HepG2 (cell line): ENCODE results near the gene SCAPER. TPM values are rescaled to one million over a fixed set of nuclear protein-coding genes. Genes with fewer than 3 reads are reported as not detected.

Experiments
- ARHGAP35 ChIP-seq: sonication (generic); formaldehyde crosslinking; IDR thresholded peaks from 2 replicates; pipeline ENCODE4 v1.9.0; 2022; ENCODE audit warnings: mild to moderate bottlenecking, inconsistent platforms, moderate library complexity, missing genetic modification reagents, borderline replicate concordance
- CERS6 ChIP-seq: sonication (generic); formaldehyde crosslinking; IDR thresholded peaks from 2 replicates; pipeline ENCODE4 v1.5.0; 2020; ENCODE audit warnings: missing genetic modification reagents
- HMG20B ChIP-seq: conservative IDR thresholded peaks from 2 replicates; pipeline ENCODE4 v1.6.1; 2016; ENCODE audit warnings: missing genetic modification reagents, missing compliant biosample characterization
- KDM4B ChIP-seq: sonication (generic); formaldehyde crosslinking; IDR thresholded peaks from 2 replicates; pipeline ENCODE4 v1.4.0; 2020; ENCODE audit warnings: missing genetic modification reagents
- MAX ChIP-seq: IDR thresholded peaks from 2 replicates; pipeline ENCODE4 v1.6.1; 2012; ENCODE audit warnings: inconsistent platforms
- MED1 ChIP-seq: sonication (generic); formaldehyde crosslinking; IDR thresholded peaks from 2 replicates; pipeline ENCODE4 v1.4.0; 2020; ENCODE audit warnings: missing genetic modification reagents
- PRDM4 ChIP-seq: sonication (generic); formaldehyde crosslinking; IDR thresholded peaks from 2 replicates; pipeline ENCODE4 v1.9.0; 2021; ENCODE audit warnings: missing genetic modification reagents, borderline replicate concordance
- RFX1 ChIP-seq: fragments of 450-650 bp; IDR thresholded peaks from 2 replicates; pipeline ENCODE4 v1.6.1; 2017
- RFX3 ChIP-seq: IDR thresholded peaks from 2 replicates; pipeline ENCODE4 v1.6.1; 2016; ENCODE audit warnings: missing biosample characterization, missing genetic modification reagents
- RFXANK ChIP-seq: IDR thresholded peaks from 2 replicates; pipeline ENCODE4 v1.6.1; 2016
- TCF7L2 ChIP-seq: IDR thresholded peaks from 2 replicates; pipeline ENCODE4 v1.6.1; 2011; ENCODE audit warnings: mild to moderate bottlenecking, low read depth, low read length, moderate library complexity
- ZNF24 ChIP-seq: fragments of 450-650 bp; IDR thresholded peaks from 2 replicates; pipeline ENCODE4 v1.6.1; 2017; ENCODE audit warnings: antibody characterized with exemption, mild to moderate bottlenecking
- ZNF253 ChIP-seq: sonication (generic); formaldehyde crosslinking; IDR thresholded peaks from 2 replicates; pipeline ENCODE4 v1.8.0; 2022; ENCODE audit warnings: mild to moderate bottlenecking, missing genetic modification reagents, borderline replicate concordance
- ZNF263 ChIP-seq: sonication (generic); formaldehyde crosslinking; IDR thresholded peaks from 2 replicates; pipeline ENCODE4 v1.4.0; 2020; ENCODE audit warnings: missing genetic modification reagents
- ZNF275 ChIP-seq: sonication (generic); formaldehyde crosslinking; IDR thresholded peaks from 2 replicates; pipeline ENCODE4 v1.8.0; 2022; ENCODE audit warnings: missing genetic modification reagents, mild to moderate bottlenecking, inconsistent platforms, borderline replicate concordance
- ZNF292 ChIP-seq: sonication (generic); formaldehyde crosslinking; IDR thresholded peaks from 2 replicates; pipeline ENCODE4 v1.8.1; 2022; ENCODE audit warnings: mild to moderate bottlenecking, low read depth, missing genetic modification reagents, borderline replicate concordance
- ZNF335 ChIP-seq: sonication (generic); formaldehyde crosslinking; IDR thresholded peaks from 2 replicates; pipeline ENCODE4 v1.4.0; 2020; ENCODE audit warnings: missing genetic modification reagents
- ZNF570 ChIP-seq: sonication (generic); formaldehyde crosslinking; IDR thresholded peaks from 2 replicates; pipeline ENCODE4 v1.4.0; 2020; ENCODE audit warnings: mild to moderate bottlenecking, missing genetic modification reagents, borderline replicate concordance
- ZSCAN29 ChIP-seq: sonication (generic); formaldehyde crosslinking; conservative IDR thresholded peaks from 2 replicates; pipeline ENCODE4 v1.4.0; 2020; ENCODE audit warnings: mild to moderate bottlenecking, missing genetic modification reagents
- polyA plus RNA-seq, 8 experiments: library from polyadenylated mRNA; depleted of rRNA in 3 of 8; stranded (reverse) in 7 of 8; unstranded in 1 of 8; fragments of >200 nt; fragmentation: Illumina TruSeq in 4 of 8; extraction: Trizol in 4 of 8; gene quantifications; 2 replicates each; pipeline versions ENCODE4 v1.2.1 to v1.2.3, GENCODE V29; 2011 to 2016; ENCODE audit warnings: low read depth in 4 of 8, missing spikeins in 1 of 8, mixed read lengths in 1 of 8; ENCODE audit not compliant: insufficient read depth in 1 of 8
- total RNA-seq, 5 experiments: library from RNA; depleted of rRNA; stranded (reverse); fragments of >200 nt; fragmentation: Illumina TruSeq; extraction: Trizol; gene quantifications; 2 replicates each; pipeline ENCODE4 v1.2.3, GENCODE V29; 2016; ENCODE audit warnings: low read depth in 1 of 5
- TF ChIP-seq, protein P1 (sequence below): IDR thresholded peaks from 2 replicates; pipeline ENCODE4 v1.6.1; 2016; ENCODE audit warnings: missing genetic modification reagents, missing compliant biosample characterization
- TF ChIP-seq, protein P2 (sequence below): sonication (generic); formaldehyde crosslinking; IDR thresholded peaks from 2 replicates; pipeline ENCODE4 v1.5.0; 2020; ENCODE audit warnings: missing genetic modification reagents

SCAPER gene
- total and polyA plus RNA-seq, 2 of the 13 experiments (the other 11 are each of a cell fraction or from before 2014, with no cell fraction given), result 4.3 to 10.5 TPM

- no peak for TF ChIP-seq ZNF263 (CRISPR knock-in tag)
- no peak for TF ChIP-seq PRDM4
- TF ChIP-seq, protein P1, sequence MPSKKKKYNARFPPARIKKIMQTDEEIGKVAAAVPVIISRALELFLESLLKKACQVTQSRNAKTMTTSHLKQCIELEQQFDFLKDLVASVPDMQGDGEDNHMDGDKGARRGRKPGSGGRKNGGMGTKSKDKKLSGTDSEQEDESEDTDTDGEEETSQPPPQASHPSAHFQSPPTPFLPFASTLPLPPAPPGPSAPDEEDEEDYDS, result peak; percentile 90
- TF ChIP-seq ARHGAP35 (CRISPR knock-in tag), result peak; percentile 87; the same call in 1 of the 2 replicates
- no peak for TF ChIP-seq TCF7L2
- TF ChIP-seq CERS6, result no peak
- TF ChIP-seq ZSCAN29, result no peak
- TF ChIP-seq ZNF570, result no peak
- peak; percentile 69 for TF ChIP-seq MED1 (CRISPR knock-in tag)
- no peak for TF ChIP-seq RFX3
- peak; percentile 80; the same call in 1 of the 2 replicates for TF ChIP-seq KDM4B (CRISPR knock-in tag)
- no peak for TF ChIP-seq RFX1
- peak; percentile 85; the same call in 1 of the 2 replicates for TF ChIP-seq ZNF275 (CRISPR knock-in tag)
- TF ChIP-seq RFXANK, result peak; percentile 86; the same call in 1 of the 2 replicates
- TF ChIP-seq, protein P2, sequence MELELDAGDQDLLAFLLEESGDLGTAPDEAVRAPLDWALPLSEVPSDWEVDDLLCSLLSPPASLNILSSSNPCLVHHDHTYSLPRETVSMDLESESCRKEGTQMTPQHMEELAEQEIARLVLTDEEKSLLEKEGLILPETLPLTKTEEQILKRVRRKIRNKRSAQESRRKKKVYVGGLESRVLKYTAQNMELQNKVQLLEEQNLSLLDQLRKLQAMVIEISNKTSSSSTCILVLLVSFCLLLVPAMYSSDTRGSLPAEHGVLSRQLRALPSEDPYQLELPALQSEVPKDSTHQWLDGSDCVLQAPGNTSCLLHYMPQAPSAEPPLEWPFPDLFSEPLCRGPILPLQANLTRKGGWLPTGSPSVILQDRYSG (CRISPR knock-in tag), result 0 out of 2 replicates have a peak, but pooled peaks have one; percentile 11
- no peak for TF ChIP-seq ZNF24
- TF ChIP-seq ZNF335, result peak; percentile 60
- TF ChIP-seq ZNF253 (CRISPR knock-in tag), result 0 out of 2 replicates have a peak, but pooled peaks have one; percentile 45
- TF ChIP-seq ZNF292 (CRISPR knock-in tag), result 0 out of 2 replicates have a peak, but pooled peaks have one; percentile 29
- peak; percentile 92 for TF ChIP-seq MAX
- peak; percentile 69; the same call in 1 of the 2 replicates for TF ChIP-seq HMG20B
These were observed 593.8 kb downstream of the SCAPER start, which contains the start of gene ETFA (continued) for GRCh38 chr15:76311100-76311953.
